Daoy (cell line): ENCODE data around the gene FKBP15. TPM values are rescaled to one million over a fixed set of nuclear protein-coding genes. Genes with fewer than 3 reads are reported as not detected.
"Not testable (repeated sequence)": the region's sequence is repeated elsewhere in the genome, so short reads cannot be mapped to it uniquely, and the experiment has no call there.

ENCODE experiments used
- DNase-seq: peaks from one replicate; pipeline ENCODE4 v3.0.0-alpha.2; 2015; ENCODE audit warnings: low read depth
- total RNA-seq: library from RNA; depleted of rRNA; stranded (reverse); fragments of >200 nt; shearing (Covaris generic); gene quantifications from 2 replicates; pipeline ENCODE4 v1.2.3, GENCODE V29; 2014

FKBP15 gene
- total RNA-seq, 1 experiment from 2014 or later, result 24.1 TPM

- DNase-seq, result peak; percentile 98
Measured at GRCh38 chr9:113150670-113151611, 70.1 kb downstream of the FKBP15 start, which contains the start of gene SLC31A2. Gene SLC31A2, plus strand, starts transcription at chr9:113151007. Its CDS starts 68 bp downstream, at chr9:113151075.

- not testable (repeated sequence) for DNase-seq
Measured at GRCh38 chr9:113149561-113149960, 71.5 kb downstream of the FKBP15 start.

GRCh38 chr9:113148781-113149510 is 72.1 kb downstream of the FKBP15 start:
- no peak for DNase-seq

GRCh38 chr9:113148372-113148705 is 72.7 kb downstream of the FKBP15 start:
- DNase-seq, result no peak

- DNase-seq, result no peak
Measured at GRCh38 chr9:113143432-113144227, 77.4 kb downstream of the FKBP15 start.

GRCh38 chr9:113140896-113141295 is 80.2 kb downstream of the FKBP15 start:
- DNase-seq, result not testable (repeated sequence)

- DNase-seq, result no peak
Measured at GRCh38 chr9:113139953-113140352, 81.1 kb downstream of the FKBP15 start.

GRCh38 chr9:113139225-113139829 is 81.8 kb downstream of the FKBP15 start:
- DNase-seq, result no peak

GRCh38 chr9:113138760-113139159 is 82.3 kb downstream of the FKBP15 start:
- DNase-seq, result no peak

GRCh38 chr9:113137196-113138168 is 83.6 kb downstream of the FKBP15 start:
- no peak for DNase-seq

GRCh38 chr9:113131689-113132151 is 89.4 kb downstream of the FKBP15 start:
- DNase-seq, result no peak

GRCh38 chr9:113129884-113130283 is 91.2 kb downstream of the FKBP15 start:
- no peak for DNase-seq

GRCh38 chr9:113129466-113129865 is 91.6 kb downstream of the FKBP15 start:
- DNase-seq, result no peak

- no peak for DNase-seq
Measured at GRCh38 chr9:113125386-113126035, 95.6 kb downstream of the FKBP15 start.

- not testable (repeated sequence) for DNase-seq
Measured at GRCh38 chr9:113118829-113119228, 102.2 kb downstream of the FKBP15 start.
